SW480 (cell line): ENCODE results near the gene SLC22A1.
"Not testable (repeated sequence)": the region's sequence is repeated elsewhere in the genome, so short reads cannot be mapped to it uniquely, and the experiment has no call there.

ENCODE experiments used
- DNase-seq: peaks from one replicate; pipeline ENCODE4 v3.0.0-alpha.2; 2016; ENCODE audit warnings: low spot score

The SLC22A1 gene

GRCh38 chr6:160137989-160138835 lies 16.6 kb downstream of the SLC22A1 start:
- peak; percentile 36 for DNase-seq

- no peak for DNase-seq
Measured at GRCh38 chr6:160138839-160139419, 17.3 kb downstream of the SLC22A1 start.

- DNase-seq, result no peak
Measured at GRCh38 chr6:160139420-160139851, 17.8 kb downstream of the SLC22A1 start.

GRCh38 chr6:160140493-160140892 lies 18.9 kb downstream of the SLC22A1 start:
- DNase-seq, result not testable (repeated sequence)

GRCh38 chr6:160141001-160141726 lies 19.5 kb downstream of the SLC22A1 start:
- no peak for DNase-seq

GRCh38 chr6:160142115-160142715 lies 20.6 kb downstream of the SLC22A1 start:
- no peak for DNase-seq

GRCh38 chr6:160146454-160147145 lies 25.0 kb downstream of the SLC22A1 start:
- DNase-seq, result no peak

GRCh38 chr6:160147146-160147536 lies 25.5 kb downstream of the SLC22A1 start:
- DNase-seq, result no peak

GRCh38 chr6:160154471-160154870 lies 32.9 kb downstream of the SLC22A1 start:
- DNase-seq, result no peak

GRCh38 chr6:160156842-160157241 lies 35.2 kb downstream of the SLC22A1 start:
- no peak for DNase-seq

GRCh38 chr6:160160450-160160849 lies 38.8 kb downstream of the SLC22A1 start:
- no peak for DNase-seq

GRCh38 chr6:160160929-160161646 lies 39.5 kb downstream of the SLC22A1 start:
- no peak for DNase-seq

GRCh38 chr6:160161647-160161986 lies 40.0 kb downstream of the SLC22A1 start:
- no peak for DNase-seq

- DNase-seq, result no peak
Measured at GRCh38 chr6:160162030-160162566, 40.5 kb downstream of the SLC22A1 start.

GRCh38 chr6:160163425-160163824 lies 41.8 kb downstream of the SLC22A1 start:
- DNase-seq, result no peak

GRCh38 chr6:160163912-160164311 lies 42.3 kb downstream of the SLC22A1 start:
- DNase-seq, result no peak

GRCh38 chr6:160165928-160166327 lies 44.3 kb downstream of the SLC22A1 start:
- not testable (repeated sequence) for DNase-seq

GRCh38 chr6:160167604-160168399 lies 46.2 kb downstream of the SLC22A1 start:
- DNase-seq, result no peak

GRCh38 chr6:160170018-160170680 lies 48.5 kb downstream of the SLC22A1 start:
- DNase-seq, result no peak

GRCh38 chr6:160172704-160173103 lies 51.1 kb downstream of the SLC22A1 start:
- DNase-seq, result no peak
